Measurements from ENCODE around the gene DCK. TPM values are rescaled to one million over a fixed set of nuclear protein-coding genes. Genes with fewer than 3 reads are reported as not detected.
A peak's percentile ranks its signal among the peaks of the same experiment; 100 is the strongest.
"Not testable (repeated sequence)": the region's sequence is repeated elsewhere in the genome, so short reads cannot be mapped to it uniquely, and the experiment has no call there.

Gene DCK
- total RNA-seq, 2 experiments from 2014 or later: 74.2 to 77.3 TPM

- peaks cover 86% of the 10 kb centered on the region for H3K4me1 Mint-ChIP-seq (ENCODE audit: low read depth)
- H3K9me3 Mint-ChIP-seq (ENCODE audit: insufficient read depth): peaks cover 22% of the 10 kb centered on the region
- ChIA-PET POLR2A (interaction anchor here (0.8 to 2.5 kb wide), 3 partner anchors 10 to 166 kb away, joined by 3 to 20 read pairs (median 4); partner anchors contain the start of genes DCK and GRSF1), CTCF (interaction anchor here (0.8 to 2.7 kb wide), 5 partner anchors 9 to 316 kb away, joined by 3 to 13 read pairs (median 4); partner anchors contain the start of genes DCK and GRSF1)
- peak; percentile 64 for ATAC-seq
- DNase-seq: peak; percentile 71
- peaks cover 70% of the 10 kb centered on the region for H3K36me3 Mint-ChIP-seq (ENCODE audit: low read depth)
- no peaks in the 10 kb centered on the region for H3K27me3 Mint-ChIP-seq (ENCODE audit: low read depth)
- peak overlapping the region; percentile 58 for H3K4me3 Mint-ChIP-seq
- peak overlapping the region; percentile 83 for H3K27ac Mint-ChIP-seq
Observed at GRCh38 chr4:71004281-71004851, 10.9 kb downstream of the DCK start.

GRCh38 chr4:71005025-71005424 lies 11.6 kb downstream of the DCK start:
- Mint-ChIP-seq H3K9me3 (ENCODE audit: insufficient read depth) (peaks cover 17% of the 10 kb centered on the region), H3K4me1 (ENCODE audit: low read depth) (peaks cover 86% of the 10 kb centered on the region), H3K4me3 (peak overlapping the region; percentile 58), H3K27ac (peak overlapping the region; percentile 83), H3K36me3 (ENCODE audit: low read depth) (peaks cover 67% of the 10 kb centered on the region)
- ChIA-PET POLR2A (interaction anchor here (1.0 to 2.5 kb wide), 2 partner anchors 10 to 166 kb away, joined by 3 to 20 read pairs; partner anchors contain the start of gene DCK), CTCF (interaction anchor here (0.8 to 2.7 kb wide), 3 partner anchors 10 to 63 kb away, joined by 3 to 13 read pairs (median 6); partner anchors contain the start of gene DCK)
- DNase-seq; H3K27me3 Mint-ChIP-seq (ENCODE audit: low read depth): not testable (repeated sequence)
- peak; percentile 7 for ATAC-seq

- Mint-ChIP-seq H3K36me3 (ENCODE audit: low read depth) (peaks cover 57% of the 10 kb centered on the region), H3K4me3 (peak overlapping the region; percentile 48), H3K9me3 (ENCODE audit: insufficient read depth) (peaks cover 8% of the 10 kb centered on the region), H3K27me3 (ENCODE audit: low read depth) (no peaks in the 10 kb centered on the region), H3K4me1 (ENCODE audit: low read depth) (peaks cover 75% of the 10 kb centered on the region), H3K27ac (peak overlapping the region; percentile 66)
- ATAC-seq: peak; percentile 52
- ChIA-PET POLR2A (interaction anchor here (1.0 kb wide), 1 partner anchor 11 kb away, joined by 3 read pairs; no protein-coding TSS in a partner anchor), CTCF (interaction anchor here (0.6 to 4.8 kb wide), 3 partner anchors 11 to 325 kb away, joined by 3 to 58 read pairs (median 3); partner anchors contain the start of gene DCK)
- no peak for DNase-seq
Observed at GRCh38 chr4:71006203-71006907, 12.9 kb downstream of the DCK start.

DNA sequence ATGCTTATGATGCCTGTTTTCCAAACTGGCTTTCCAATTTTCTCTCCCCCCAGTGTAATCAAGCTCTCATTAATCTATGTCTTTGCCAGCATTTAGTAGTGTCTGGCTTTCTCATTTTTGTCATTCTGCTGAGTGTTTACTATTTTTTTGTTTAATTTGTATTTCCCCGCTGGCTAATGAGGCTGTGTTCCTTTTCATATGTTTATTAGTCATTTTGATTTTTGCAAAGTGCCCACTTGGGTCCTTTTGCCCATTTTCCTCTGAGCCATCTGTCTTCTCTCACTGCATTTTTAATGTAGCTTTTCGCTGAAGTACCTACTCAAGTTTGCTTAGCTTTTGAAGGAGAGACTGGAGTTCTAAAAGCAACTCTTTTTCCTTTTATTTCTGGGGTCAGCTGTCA lies 14.7 kb downstream of the DCK start:
- Mint-ChIP-seq H3K4me1 (ENCODE audit: low read depth) (peaks cover 57% of the 10 kb centered on the region), H3K4me3 (no peak overlapping the region), H3K36me3 (ENCODE audit: low read depth) (peaks cover 55% of the 10 kb centered on the region), H3K27ac (no peak overlapping the region), H3K9me3 (ENCODE audit: insufficient read depth) (no peaks in the 10 kb centered on the region), H3K27me3 (ENCODE audit: low read depth) (no peaks in the 10 kb centered on the region)
- POLR2A ChIA-PET: interaction anchor here (2.8 kb wide), 1 partner anchor 14 kb away, joined by 18 read pairs; the partner anchor contains the start of gene DCK
- CTCF ChIA-PET: interaction anchor here (1.0 to 4.8 kb wide), 6 partner anchors 13 to 356 kb away, joined by 3 to 58 read pairs (median 10); partner anchors contain the start of gene DCK
- DNase-seq (no peak), ATAC-seq (no peak)

DNA sequence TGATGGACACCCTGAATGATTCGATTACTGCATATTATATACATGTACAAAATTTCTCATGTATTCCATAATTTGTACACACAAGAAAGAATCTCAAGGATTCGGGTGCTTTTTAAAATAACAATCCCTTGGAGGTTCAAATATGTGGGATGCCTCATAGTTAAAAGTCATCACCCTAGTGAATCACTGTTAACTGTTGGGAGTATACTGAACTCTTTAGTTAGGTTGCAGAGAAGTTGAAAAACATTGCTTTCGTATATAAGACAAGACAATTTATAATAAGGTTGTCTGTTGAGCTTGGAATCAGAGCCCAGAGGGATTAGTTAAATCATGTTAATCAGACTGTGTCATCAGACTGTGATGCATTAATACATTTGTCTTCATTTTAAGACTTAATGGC lies 15.6 kb downstream of the DCK start:
- ChIA-PET POLR2A (interaction anchor here (1.1 to 2.8 kb wide), 2 partner anchors 15 to 275 kb away, joined by 4 to 18 read pairs; partner anchors contain the start of gene DCK), CTCF (interaction anchor here (1.1 to 4.8 kb wide), 11 partner anchors 10 to 357 kb away, joined by 3 to 58 read pairs (median 8); partner anchors contain the start of gene DCK)
- no peak overlapping the region for H3K27ac Mint-ChIP-seq
- peaks cover 54% of the 10 kb centered on the region for H3K36me3 Mint-ChIP-seq (ENCODE audit: low read depth)
- ATAC-seq (no peak), DNase-seq (no peak)
- no peaks in the 10 kb centered on the region for H3K27me3 Mint-ChIP-seq (ENCODE audit: low read depth)
- no peak overlapping the region for H3K4me3 Mint-ChIP-seq
- peaks cover 4% of the 10 kb centered on the region for H3K9me3 Mint-ChIP-seq (ENCODE audit: insufficient read depth)
- H3K4me1 Mint-ChIP-seq (ENCODE audit: low read depth): peaks cover 48% of the 10 kb centered on the region

DNA sequence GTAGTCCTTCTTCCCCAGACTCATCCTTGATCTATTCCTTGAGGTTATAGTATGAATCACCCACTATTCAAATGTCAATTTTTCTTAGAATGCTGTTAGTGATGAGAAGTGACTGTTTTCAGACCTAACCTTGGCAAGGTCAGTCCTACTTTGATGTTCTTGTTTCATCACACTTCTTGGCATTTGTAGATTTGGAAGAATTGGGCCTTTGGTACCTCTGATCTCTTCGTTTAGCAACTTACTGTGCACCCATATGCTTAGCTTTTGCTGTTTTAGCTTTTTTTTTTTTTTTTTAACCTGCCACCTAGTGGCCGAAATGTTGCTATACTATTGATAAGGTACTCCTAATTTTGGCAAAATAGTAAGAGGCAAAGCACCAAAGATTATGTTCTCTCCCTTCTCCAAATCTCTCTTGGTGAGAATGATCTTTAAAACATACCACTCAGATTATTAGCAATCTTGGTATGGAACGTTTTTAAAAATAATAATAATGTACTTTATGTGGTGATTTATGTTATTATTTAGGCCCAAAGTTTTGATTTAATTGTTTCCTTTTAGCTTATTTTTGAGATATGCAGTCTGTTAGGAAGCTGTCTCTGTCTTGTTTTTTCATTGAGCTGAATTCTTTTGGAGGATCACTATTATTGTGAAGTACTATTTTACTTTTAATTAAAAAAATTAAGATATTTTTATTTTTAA lies 16.6 kb downstream of the DCK start:
- peak overlapping the region; percentile 46 for H3K27ac Mint-ChIP-seq
- POLR2A ChIA-PET: interaction anchor here (1.1 to 2.8 kb wide), 2 partner anchors 16 to 276 kb away, joined by 4 to 18 read pairs; partner anchors contain the start of gene DCK
- peaks cover 10% of the 10 kb centered on the region for H3K9me3 Mint-ChIP-seq (ENCODE audit: insufficient read depth)
- peak; percentile 66 for ATAC-seq
- DNase-seq: no peak
- H3K4me1 Mint-ChIP-seq (ENCODE audit: low read depth): peaks cover 38% of the 10 kb centered on the region
- peaks cover 61% of the 10 kb centered on the region for H3K36me3 Mint-ChIP-seq (ENCODE audit: low read depth)
- CTCF ChIA-PET: interaction anchor here (0.7 to 4.8 kb wide), 21 partner anchors 9 to 358 kb away, joined by 3 to 58 read pairs (median 4); partner anchors contain the start of genes DCK and MOB1B
- H3K27me3 Mint-ChIP-seq (ENCODE audit: low read depth): no peaks in the 10 kb centered on the region
- no peak overlapping the region for H3K4me3 Mint-ChIP-seq

GRCh38 chr4:71011451-71011850 lies 18.0 kb downstream of the DCK start:
- no peak overlapping the region for H3K4me3 Mint-ChIP-seq
- peaks cover 64% of the 10 kb centered on the region for H3K36me3 Mint-ChIP-seq (ENCODE audit: low read depth)
- CTCF ChIA-PET: no interaction called here

DNA sequence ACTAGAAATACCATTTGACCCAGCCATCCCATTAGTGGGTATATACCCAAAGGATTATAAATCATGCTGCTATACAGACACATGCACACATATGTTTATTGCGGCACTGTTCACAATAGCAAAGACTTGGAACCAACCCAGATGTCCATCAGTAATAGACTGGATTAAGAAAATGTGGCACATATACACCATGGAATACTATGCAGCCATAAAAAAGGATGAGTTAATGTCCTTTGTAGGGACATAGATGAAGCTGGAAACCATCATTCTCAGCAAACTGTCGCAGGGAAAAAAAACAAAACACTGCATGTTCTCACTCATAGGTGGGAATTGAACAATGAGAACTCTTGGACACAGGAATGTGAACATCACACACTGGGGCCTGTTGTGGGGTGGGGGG lies 23.9 kb downstream of the DCK start:
- CTCF ChIA-PET; H3K4me3 Mint-ChIP-seq; ATAC-seq; H3K4me1 Mint-ChIP-seq (ENCODE audit: low read depth); DNase-seq; H3K27me3 Mint-ChIP-seq (ENCODE audit: low read depth); H3K27ac Mint-ChIP-seq; POLR2A ChIA-PET; H3K9me3 Mint-ChIP-seq (ENCODE audit: insufficient read depth): not testable (repeated sequence)
- peaks cover 57% of the 10 kb centered on the region for H3K36me3 Mint-ChIP-seq (ENCODE audit: low read depth)

More at GRCh38 chr4:71011451-71011850, 18.0 kb downstream of the DCK start:
- no peaks in the 10 kb centered on the region for H3K27me3 Mint-ChIP-seq (ENCODE audit: low read depth)
- H3K9me3 Mint-ChIP-seq (ENCODE audit: insufficient read depth): peaks cover 10% of the 10 kb centered on the region
- peaks cover 32% of the 10 kb centered on the region for H3K4me1 Mint-ChIP-seq (ENCODE audit: low read depth)
- POLR2A ChIA-PET: no interaction called here
- no peak for DNase-seq
- H3K27ac Mint-ChIP-seq: no peak overlapping the region
- ATAC-seq: no peak

DNA sequence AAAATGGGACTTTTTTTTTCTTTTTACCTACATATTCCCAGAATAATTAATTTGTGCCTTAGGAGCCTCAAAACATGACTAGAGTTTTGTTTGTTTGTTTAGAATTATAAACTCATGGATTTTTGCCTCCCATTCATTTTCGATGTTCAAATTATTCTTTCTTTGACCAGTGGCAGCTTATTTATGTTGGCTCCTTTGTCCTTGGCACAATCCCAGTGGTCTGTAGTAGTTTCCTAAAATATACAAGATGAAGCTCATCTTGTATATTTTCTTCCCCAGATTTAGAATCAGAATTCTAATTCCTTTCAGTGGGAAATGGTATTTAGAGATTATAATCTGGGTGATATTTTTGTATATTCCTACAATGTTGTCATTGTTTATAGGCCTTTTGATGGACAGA lies 27.2 kb downstream of the DCK start:
- no peak overlapping the region for H3K4me3 Mint-ChIP-seq
- H3K27me3 Mint-ChIP-seq (ENCODE audit: low read depth): no peaks in the 10 kb centered on the region
- ChIA-PET CTCF (interaction anchor here (2.8 kb wide), 1 partner anchor 11 kb away, joined by 16 read pairs; no protein-coding TSS in a partner anchor), POLR2A (no interaction called here)
- H3K27ac Mint-ChIP-seq: no peak overlapping the region
- DNase-seq: no peak
- peaks cover 53% of the 10 kb centered on the region for H3K36me3 Mint-ChIP-seq (ENCODE audit: low read depth)
- no peaks in the 10 kb centered on the region for H3K9me3 Mint-ChIP-seq (ENCODE audit: insufficient read depth)
- ATAC-seq: no peak
- peaks cover 3% of the 10 kb centered on the region for H3K4me1 Mint-ChIP-seq (ENCODE audit: low read depth)

DNA sequence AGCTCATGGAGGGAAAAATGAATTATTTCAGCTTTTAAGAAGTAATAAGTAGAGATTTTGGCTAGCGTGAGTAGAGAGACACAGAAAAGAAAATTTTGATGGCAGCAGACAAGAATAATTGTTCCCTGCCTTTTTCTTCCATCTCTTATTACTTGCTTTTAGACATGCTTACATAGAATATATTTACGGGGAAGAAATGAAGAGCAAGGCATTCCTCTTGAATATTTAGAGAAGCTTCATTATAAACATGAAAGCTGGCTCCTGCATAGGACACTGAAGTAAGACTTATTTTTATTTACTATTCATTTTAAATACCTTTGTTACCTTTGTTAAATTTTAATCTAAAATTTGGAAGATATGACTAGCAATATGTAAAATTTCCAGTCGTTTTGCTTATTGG lies 32.2 kb downstream of the DCK start:
- H3K27me3 Mint-ChIP-seq (ENCODE audit: low read depth): no peaks in the 10 kb centered on the region
- H3K4me1 Mint-ChIP-seq (ENCODE audit: low read depth): peaks cover 3% of the 10 kb centered on the region
- H3K27ac Mint-ChIP-seq: no peak overlapping the region
- ChIA-PET POLR2A (no interaction called here), CTCF (interaction anchor here (1.5 to 2.2 kb wide), 2 partner anchors 16 to 291 kb away, joined by 4 to 12 read pairs; no protein-coding TSS in a partner anchor)
- H3K4me3 Mint-ChIP-seq: no peak overlapping the region
- no peak for DNase-seq
- no peak for ATAC-seq
- H3K9me3 Mint-ChIP-seq (ENCODE audit: insufficient read depth): no peaks in the 10 kb centered on the region
- peaks cover 58% of the 10 kb centered on the region for H3K36me3 Mint-ChIP-seq (ENCODE audit: low read depth)

DNA sequence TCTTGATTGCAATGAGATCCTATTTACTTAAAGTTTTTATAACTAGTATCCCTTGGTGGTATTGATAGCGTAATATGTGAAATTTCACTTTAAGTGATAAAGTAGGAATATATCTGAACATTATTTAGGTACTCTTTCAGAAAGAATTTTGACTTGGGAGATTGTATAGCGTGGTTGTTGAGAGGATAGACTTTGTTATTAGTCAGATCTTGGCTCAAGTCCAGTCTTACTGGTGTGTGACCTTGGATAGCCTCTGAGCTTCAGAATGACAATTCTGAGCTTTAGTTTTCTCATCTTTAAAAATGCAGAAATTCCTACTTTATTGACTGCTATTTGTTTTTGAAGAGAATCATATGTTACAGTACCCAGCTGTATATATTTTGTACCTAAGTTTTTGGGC lies 32.6 kb downstream of the DCK start:
- no peaks in the 10 kb centered on the region for H3K9me3 Mint-ChIP-seq (ENCODE audit: insufficient read depth)
- no peaks in the 10 kb centered on the region for H3K27me3 Mint-ChIP-seq (ENCODE audit: low read depth)
- H3K36me3 Mint-ChIP-seq (ENCODE audit: low read depth): peaks cover 59% of the 10 kb centered on the region
- ChIA-PET POLR2A (no interaction called here), CTCF (interaction anchor here (1.5 to 2.2 kb wide), 2 partner anchors 17 to 291 kb away, joined by 4 to 12 read pairs; no protein-coding TSS in a partner anchor)
- H3K27ac Mint-ChIP-seq: no peak overlapping the region
- peaks cover 3% of the 10 kb centered on the region for H3K4me1 Mint-ChIP-seq (ENCODE audit: low read depth)
- ATAC-seq (no peak), DNase-seq (no peak)
- H3K4me3 Mint-ChIP-seq: no peak overlapping the region
